ENCODE results near the gene SMO. TPM values are rescaled to one million over a fixed set of nuclear protein-coding genes. Genes with fewer than 3 reads are reported as not detected.
"Not testable (repeated sequence)": the region's sequence is repeated elsewhere in the genome, so short reads cannot be mapped to it uniquely, and the experiment has no call there.

The SMO gene
- total RNA-seq, 4 donors from 2014 or later: 3.1 to 7.7 (median 4.9) TPM

DNA sequence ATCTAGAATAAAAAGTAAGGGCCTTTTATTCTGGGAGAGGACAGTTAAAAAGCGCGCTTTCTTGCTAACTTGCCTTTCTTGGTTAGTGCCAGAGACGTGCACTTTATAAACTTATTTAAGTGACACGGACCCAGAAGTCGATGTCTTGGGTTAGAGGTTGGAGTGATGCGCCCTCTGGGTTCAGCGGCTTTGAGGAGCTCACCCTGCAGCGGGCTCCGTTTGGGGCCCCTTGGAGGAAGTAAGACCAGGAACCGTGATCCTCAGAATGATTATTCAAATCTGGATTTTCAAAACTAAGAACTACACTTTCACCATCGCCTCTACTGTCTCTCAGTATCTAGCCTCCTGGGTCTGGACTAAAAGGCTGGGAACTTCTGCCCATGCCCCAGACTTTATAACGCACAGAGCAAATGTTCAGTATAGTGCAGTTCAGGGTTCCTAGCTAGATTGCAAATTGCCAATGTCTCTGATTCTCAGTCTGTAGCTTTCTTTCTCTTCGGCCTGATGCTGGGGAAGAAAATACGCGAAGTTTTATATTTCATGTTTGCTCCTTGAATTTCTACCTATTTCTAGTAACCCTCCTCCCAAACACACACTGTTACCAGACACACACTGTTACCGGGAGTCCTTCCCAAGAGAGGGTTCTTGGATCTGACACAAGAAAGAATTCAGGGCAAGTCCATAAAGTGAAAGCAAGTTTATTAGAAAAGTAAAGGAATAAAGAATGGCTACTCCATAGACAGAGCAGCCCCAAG, 18.6 kb upstream of the SMO start:
- TF ChIP-seq, protein P1, sequence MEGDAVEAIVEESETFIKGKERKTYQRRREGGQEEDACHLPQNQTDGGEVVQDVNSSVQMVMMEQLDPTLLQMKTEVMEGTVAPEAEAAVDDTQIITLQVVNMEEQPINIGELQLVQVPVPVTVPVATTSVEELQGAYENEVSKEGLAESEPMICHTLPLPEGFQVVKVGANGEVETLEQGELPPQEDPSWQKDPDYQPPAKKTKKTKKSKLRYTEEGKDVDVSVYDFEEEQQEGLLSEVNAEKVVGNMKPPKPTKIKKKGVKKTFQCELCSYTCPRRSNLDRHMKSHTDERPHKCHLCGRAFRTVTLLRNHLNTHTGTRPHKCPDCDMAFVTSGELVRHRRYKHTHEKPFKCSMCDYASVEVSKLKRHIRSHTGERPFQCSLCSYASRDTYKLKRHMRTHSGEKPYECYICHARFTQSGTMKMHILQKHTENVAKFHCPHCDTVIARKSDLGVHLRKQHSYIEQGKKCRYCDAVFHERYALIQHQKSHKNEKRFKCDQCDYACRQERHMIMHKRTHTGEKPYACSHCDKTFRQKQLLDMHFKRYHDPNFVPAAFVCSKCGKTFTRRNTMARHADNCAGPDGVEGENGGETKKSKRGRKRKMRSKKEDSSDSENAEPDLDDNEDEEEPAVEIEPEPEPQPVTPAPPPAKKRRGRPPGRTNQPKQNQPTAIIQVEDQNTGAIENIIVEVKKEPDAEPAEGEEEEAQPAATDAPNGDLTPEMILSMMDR (IDR thresholded peaks at IDR 0.05): no peak
- DNase-seq (ENCODE audit: low spot score): no peak
- ATAC-seq (ENCODE audit: low FRiP score): no peak

DNA sequence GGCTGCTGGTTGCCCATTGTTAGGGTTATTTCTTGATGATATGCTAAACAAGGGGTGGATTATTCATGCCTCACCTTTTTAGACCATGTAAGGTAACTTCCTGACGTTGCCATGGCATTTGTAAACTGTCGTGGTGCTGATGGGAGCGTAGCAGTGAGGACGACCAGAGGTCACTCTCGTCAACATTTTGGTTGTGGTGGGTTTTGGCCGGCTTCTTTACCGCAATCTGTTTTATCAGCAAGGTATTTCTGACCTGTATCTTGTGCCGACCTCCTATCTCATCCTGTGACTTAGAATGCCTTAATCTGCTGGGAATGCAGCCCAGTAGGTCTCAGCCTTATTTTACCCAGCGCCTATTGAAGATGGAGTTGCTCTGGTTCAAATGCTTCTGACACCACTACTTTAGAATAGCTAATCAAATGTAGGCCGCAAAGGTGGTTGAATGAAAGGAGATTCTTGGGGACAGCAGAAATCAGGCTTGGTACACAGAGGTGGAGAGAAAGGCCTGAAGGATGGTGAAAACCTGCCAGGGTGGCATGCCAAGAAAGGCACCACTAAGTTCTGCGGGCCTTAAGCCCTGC, 17.9 kb upstream of the SMO start:
- TF ChIP-seq, protein P1 (IDR thresholded peaks at IDR 0.05): no peak
- ATAC-seq (ENCODE audit: low FRiP score) (no peak), DNase-seq (ENCODE audit: low spot score) (no peak)

DNA sequence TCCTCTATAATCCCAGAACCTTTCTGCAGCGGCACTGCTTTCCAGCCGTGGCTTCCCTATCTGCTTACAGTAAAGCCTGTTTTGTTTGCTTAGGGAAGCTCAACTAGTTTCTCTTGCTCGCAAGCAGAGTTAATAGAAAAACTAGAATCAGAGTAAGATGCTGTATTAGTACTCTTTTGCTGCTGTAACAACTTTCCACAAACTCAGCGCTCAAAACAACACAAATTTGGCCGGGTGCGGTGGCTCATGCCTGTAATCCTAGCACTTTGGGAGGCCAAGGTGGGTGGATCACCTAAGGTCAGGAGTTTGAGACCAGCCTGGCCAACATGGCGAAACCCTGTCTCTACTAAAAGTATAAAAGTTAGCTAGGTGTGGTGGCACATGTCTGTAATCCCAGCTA, 14.6 kb upstream of the SMO start:
- DNase-seq (ENCODE audit: low spot score): not testable (repeated sequence)

DNA sequence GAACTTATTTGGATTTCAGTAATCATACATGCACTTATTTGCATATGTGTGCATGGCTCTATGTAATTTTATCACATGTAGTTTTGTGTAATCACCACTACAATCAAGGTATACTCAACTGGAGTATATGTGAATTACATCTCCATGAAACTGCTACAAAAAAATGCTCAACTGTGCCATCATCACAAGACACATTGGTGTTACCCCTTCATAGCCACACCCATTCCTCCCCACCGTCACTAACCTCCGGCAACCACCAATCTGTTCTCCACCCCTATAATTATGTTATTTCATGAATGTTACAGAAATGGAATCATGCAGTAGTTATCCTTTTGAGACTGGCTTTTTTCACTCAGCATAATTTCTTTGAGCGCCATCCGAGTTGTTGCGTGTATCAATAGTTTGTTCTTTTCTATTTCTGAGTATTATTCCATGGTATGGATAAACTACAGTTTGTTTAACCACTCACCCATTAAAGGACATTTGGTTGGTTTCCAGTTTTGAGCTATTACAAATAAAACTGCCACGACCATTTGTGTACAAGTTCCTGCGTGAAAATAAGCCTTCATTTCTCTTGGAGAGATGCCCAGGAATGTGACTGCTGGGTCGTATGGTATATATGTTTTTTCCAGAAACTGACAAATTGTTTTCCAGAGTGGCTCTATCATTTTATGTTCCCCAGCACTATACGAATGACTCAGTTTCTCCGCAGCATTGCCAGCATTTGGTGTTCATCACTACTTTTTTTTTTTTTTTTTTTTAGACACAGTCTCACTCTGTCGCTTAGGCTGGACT, 11.3 kb upstream of the SMO start:
- TF ChIP-seq, protein P1 (IDR thresholded peaks at IDR 0.05): no peak
- DNase-seq (ENCODE audit: low spot score): no peak
- ATAC-seq (ENCODE audit: low FRiP score): no peak

More for the DNA sequence above, 14.6 kb upstream of the SMO start:
- ATAC-seq (ENCODE audit: low FRiP score): not testable (repeated sequence)

DNA sequence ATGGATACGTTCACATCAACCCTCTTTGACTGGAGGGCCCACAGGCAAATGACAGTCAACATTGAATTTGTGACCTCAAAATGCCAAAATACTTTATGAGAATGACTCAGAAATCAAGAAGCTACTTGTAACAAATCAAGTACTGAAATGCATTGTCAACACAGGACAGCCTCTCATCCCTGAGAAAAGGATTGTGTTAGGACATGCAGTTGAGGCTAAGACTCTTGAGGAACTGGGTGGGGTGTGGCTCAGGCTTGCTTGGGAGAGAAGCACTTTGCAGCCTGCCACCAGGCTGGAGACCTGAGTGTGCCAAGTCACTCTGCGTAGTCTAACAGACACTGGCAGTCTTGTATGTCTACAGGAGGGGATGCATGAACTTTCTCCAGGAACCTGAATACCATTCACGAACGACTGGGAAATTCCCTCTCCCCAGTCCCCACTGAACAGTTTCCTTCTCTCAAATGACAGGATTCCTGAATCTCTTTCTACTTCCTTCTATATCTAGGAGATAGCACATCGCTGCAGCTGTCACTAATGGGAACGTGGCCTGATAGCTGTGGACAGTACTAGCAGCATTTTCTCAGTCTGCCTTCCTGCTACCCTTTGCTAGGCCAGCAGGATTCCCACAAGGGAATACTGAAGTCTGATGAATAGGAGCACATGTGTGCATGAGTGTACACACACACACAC, 3.3 kb upstream of the SMO start:
- DNase-seq (ENCODE audit: low spot score) (no peak), ATAC-seq (ENCODE audit: low FRiP score) (no peak)
- TF ChIP-seq, protein P1 (IDR thresholded peaks at IDR 0.05): no peak

DNA sequence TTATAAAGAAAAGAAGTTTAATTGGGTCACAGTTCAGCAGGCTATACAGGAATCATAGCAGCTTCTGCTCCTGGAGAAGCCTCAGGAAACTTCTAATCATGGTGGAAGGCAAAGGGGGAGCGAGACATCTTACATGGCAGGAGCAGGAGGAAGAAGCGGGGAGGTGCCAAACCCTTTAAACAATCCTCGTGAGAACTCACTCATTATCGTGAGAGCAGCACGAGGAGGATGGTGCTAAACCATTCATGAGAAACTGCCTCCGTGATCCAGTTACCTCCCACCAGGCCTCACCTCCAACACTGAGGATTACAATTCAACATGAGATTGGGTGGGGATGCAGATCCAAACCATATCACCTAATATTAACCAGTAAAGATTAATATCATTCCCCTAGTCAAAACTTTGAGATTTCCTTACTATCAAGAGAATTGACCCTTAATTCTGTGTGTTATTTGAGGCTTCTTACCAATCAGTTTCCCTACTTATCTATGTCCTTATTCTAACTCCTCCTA, 1.6 kb upstream of the SMO start:
- TF ChIP-seq, protein P1 (IDR thresholded peaks at IDR 0.05): no peak
- no peak for DNase-seq (ENCODE audit: low spot score)
- no peak for ATAC-seq (ENCODE audit: low FRiP score)
